ENCODE measurements around the gene AGBL4.

AGBL4 gene

GRCh38 chr1:48595613-48596012 is 1428.1 kb downstream of the AGBL4 start:
- H3K4me3 ChIP-seq (ENCODE audit: low read depth, low read length) = no peak overlapping the region
- no peak for TF ChIP-seq CTCF (conservative IDR thresholded peaks at IDR 0.05; ENCODE audit: low read depth, low read length)
- DNase-seq (ENCODE audit: low read depth) = no peak

GRCh38 chr1:48592330-48592729 is 1431.4 kb downstream of the AGBL4 start:
- DNase-seq (ENCODE audit: low read depth) = no peak
- TF ChIP-seq CTCF (conservative IDR thresholded peaks at IDR 0.05; ENCODE audit: low read depth, low read length) = no peak
- H3K4me3 ChIP-seq (ENCODE audit: low read depth, low read length) = no peak overlapping the region

- DNase-seq (ENCODE audit: low read depth) = no peak
- TF ChIP-seq CTCF (conservative IDR thresholded peaks at IDR 0.05; ENCODE audit: low read depth, low read length) = no peak
- H3K4me3 ChIP-seq (ENCODE audit: low read depth, low read length) = no peak overlapping the region
These were observed 1432.6 kb downstream of the AGBL4 start for GRCh38 chr1:48591181-48591580.

GRCh38 chr1:48588061-48588460 is 1435.7 kb downstream of the AGBL4 start:
- H3K4me3 ChIP-seq (ENCODE audit: low read depth, low read length) = no peak overlapping the region
- no peak for TF ChIP-seq CTCF (conservative IDR thresholded peaks at IDR 0.05; ENCODE audit: low read depth, low read length)
- DNase-seq (ENCODE audit: low read depth) = no peak

GRCh38 chr1:48582408-48582807 is 1441.3 kb downstream of the AGBL4 start:
- TF ChIP-seq CTCF (conservative IDR thresholded peaks at IDR 0.05; ENCODE audit: low read depth, low read length) = no peak
- no peak overlapping the region for H3K4me3 ChIP-seq (ENCODE audit: low read depth, low read length)
- no peak for DNase-seq (ENCODE audit: low read depth)

GRCh38 chr1:48581270-48581669 is 1442.5 kb downstream of the AGBL4 start:
- DNase-seq (ENCODE audit: low read depth) = no peak
- H3K4me3 ChIP-seq (ENCODE audit: low read depth, low read length) = no peak overlapping the region
- TF ChIP-seq CTCF (conservative IDR thresholded peaks at IDR 0.05; ENCODE audit: low read depth, low read length) = no peak

GRCh38 chr1:48576565-48576964 is 1447.2 kb downstream of the AGBL4 start:
- H3K4me3 ChIP-seq (ENCODE audit: low read depth, low read length) = no peak overlapping the region
- no peak for TF ChIP-seq CTCF (conservative IDR thresholded peaks at IDR 0.05; ENCODE audit: low read depth, low read length)
- no peak for DNase-seq (ENCODE audit: low read depth)

Measured in choroid plexus epithelial cell (primary cell).